Measurements from ENCODE around the gene CORO2A. TPM values are rescaled to one million over a fixed set of nuclear protein-coding genes. Genes with fewer than 3 reads are reported as not detected.

The CORO2A gene
- polyA plus RNA-seq, 3 donors from 2014 or later: 1.6 to 2.5 (median 2.1) TPM

GRCh38 chr9:98195671-98196070, 3.2 kb upstream of the CORO2A start:
- Mint-ChIP-seq H3K9me3 (no peaks in the 10 kb centered on the region), H3K27ac (no peak overlapping the region), H3K4me1 (peaks cover 6 to 7% of the 10 kb centered on the region in 2 donors), H3K27me3 (ENCODE audit: low read depth in 3 of 3) (peaks cover 0 to 6% (median 1%) of the 10 kb centered on the region in 3 donors), H3K36me3 (peaks cover 0 to 3% (median 0%) of the 10 kb centered on the region in 3 donors), H3K4me3 (no peak overlapping the region)
- DNase-seq: no peak

GRCh38 chr9:98193336-98193944, 1.0 kb upstream of the CORO2A start:
- H3K27me3 Mint-ChIP-seq (ENCODE audit: low read depth in 3 of 3): peaks cover 0 to 7% (median 2%) of the 10 kb centered on the region in 3 donors
- H3K27ac Mint-ChIP-seq: peak overlapping the region in 5 of 6 donors; percentile 14 to 43 (median 33)
- peak overlapping the region; percentile 77 to 86 (median 84) for H3K4me3 Mint-ChIP-seq
- H3K4me1 Mint-ChIP-seq: peaks cover 6 to 7% of the 10 kb centered on the region in 2 donors
- no peak for DNase-seq
- H3K36me3 Mint-ChIP-seq: no peaks in the 10 kb centered on the region
- H3K9me3 Mint-ChIP-seq: no peaks in the 10 kb centered on the region

DNA sequence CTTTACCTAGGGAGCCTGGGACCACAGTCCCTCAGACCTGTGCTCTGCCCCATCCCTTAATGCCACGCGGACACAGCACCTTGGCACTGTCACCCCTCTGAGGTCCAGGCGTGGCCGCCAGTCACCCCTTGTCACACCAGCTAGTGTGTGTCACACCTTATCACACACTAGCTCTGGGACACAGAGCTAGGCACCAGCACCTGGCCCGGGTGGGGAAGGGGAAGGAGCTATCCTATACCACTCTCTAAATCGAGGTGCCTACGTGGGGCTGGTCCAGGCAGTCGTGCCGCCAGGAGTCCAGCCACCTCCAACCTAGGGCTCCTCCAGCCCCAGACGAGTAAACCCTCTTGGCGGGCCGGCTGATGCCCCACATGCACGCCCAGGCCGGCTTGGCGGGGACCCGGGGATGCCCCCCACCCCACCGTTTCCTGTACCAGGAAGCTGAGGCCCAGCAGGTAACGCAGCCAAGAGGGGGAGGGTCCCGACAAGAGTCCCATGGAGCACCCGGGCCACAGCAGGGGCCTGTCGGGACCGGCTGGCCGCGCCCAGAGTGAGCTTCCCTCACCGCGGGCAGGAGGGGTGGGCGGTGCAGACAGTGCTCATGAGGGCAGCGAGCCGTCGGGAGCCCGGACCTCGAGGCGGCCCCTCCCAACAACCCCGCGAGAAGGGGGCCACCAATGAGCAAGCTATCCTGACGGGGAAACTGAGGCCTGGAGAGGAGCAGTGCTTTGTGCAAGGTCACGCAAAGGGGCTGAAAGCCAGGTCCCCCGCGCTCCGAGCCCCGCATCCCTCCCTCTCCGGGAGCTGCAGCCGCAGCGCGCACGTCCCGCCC, 550 bp downstream of the CORO2A start:
- peak; percentile 12 to 27 (median 20) for DNase-seq
- Mint-ChIP-seq H3K36me3 (no peaks in the 10 kb centered on the region), H3K9me3 (no peaks in the 10 kb centered on the region), H3K4me1 (peaks cover 6 to 7% of the 10 kb centered on the region in 2 donors), H3K27ac (no peak overlapping the region), H3K4me3 (peak overlapping the region; percentile 63 to 85 (median 76)), H3K27me3 (ENCODE audit: low read depth in 3 of 3) (peaks cover 0 to 7% (median 4%) of the 10 kb centered on the region in 3 donors)

GRCh38 chr9:98191181-98191608, 1.2 kb downstream of the CORO2A start:
- H3K27ac Mint-ChIP-seq: peak overlapping the region in 1 of 6 donors; percentile 50
- no peaks in the 10 kb centered on the region for H3K9me3 Mint-ChIP-seq
- H3K4me1 Mint-ChIP-seq: peaks cover 6 to 7% of the 10 kb centered on the region in 2 donors
- H3K27me3 Mint-ChIP-seq (ENCODE audit: low read depth in 3 of 3): peaks cover under 1 to 7% (median 4%) of the 10 kb centered on the region in 3 donors
- peak overlapping the region; percentile 63 to 85 (median 76) for H3K4me3 Mint-ChIP-seq
- H3K36me3 Mint-ChIP-seq: no peaks in the 10 kb centered on the region
- DNase-seq: no peak

GRCh38 chr9:98190757-98191105, 1.7 kb downstream of the CORO2A start:
- peaks cover 6 to 7% of the 10 kb centered on the region in 2 donors for H3K4me1 Mint-ChIP-seq
- H3K9me3 Mint-ChIP-seq: no peaks in the 10 kb centered on the region
- peaks cover 3 to 7% (median 4%) of the 10 kb centered on the region in 3 donors for H3K27me3 Mint-ChIP-seq (ENCODE audit: low read depth in 3 of 3)
- peak overlapping the region in 1 of 6 donors; percentile 50 for H3K27ac Mint-ChIP-seq
- peak overlapping the region in 4 of 5 donors; percentile 10 to 85 (median 77) for H3K4me3 Mint-ChIP-seq
- no peaks in the 10 kb centered on the region for H3K36me3 Mint-ChIP-seq
- DNase-seq: no peak

DNA sequence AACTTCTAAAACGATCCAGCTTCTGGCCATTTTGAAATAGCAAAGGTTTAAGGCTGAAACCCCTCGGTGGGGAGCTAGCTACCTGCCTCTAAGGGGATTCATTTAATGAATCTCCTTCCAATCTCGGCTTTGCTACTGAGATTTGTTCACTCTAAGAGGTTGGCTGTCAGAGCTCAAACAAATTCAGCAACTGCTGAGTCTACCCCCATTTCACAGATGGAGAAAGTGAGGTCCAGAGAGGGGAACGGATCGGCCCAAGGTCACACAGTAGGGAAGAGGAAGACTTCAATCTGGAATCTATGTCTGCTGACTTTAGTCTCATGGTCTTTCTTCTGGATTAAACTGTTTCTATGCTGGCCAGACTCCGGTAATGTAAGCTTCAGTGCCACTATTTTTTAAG, 3.0 kb downstream of the CORO2A start:
- no peak for DNase-seq
- Mint-ChIP-seq H3K27ac (peak overlapping the region in 1 of 6 donors; percentile 37), H3K4me1 (peaks cover 6 to 7% of the 10 kb centered on the region in 2 donors), H3K9me3 (no peaks in the 10 kb centered on the region), H3K4me3 (no peak overlapping the region), H3K27me3 (ENCODE audit: low read depth in 3 of 3) (peaks cover 3 to 5% (median 4%) of the 10 kb centered on the region in 3 donors), H3K36me3 (no peaks in the 10 kb centered on the region)

DNA sequence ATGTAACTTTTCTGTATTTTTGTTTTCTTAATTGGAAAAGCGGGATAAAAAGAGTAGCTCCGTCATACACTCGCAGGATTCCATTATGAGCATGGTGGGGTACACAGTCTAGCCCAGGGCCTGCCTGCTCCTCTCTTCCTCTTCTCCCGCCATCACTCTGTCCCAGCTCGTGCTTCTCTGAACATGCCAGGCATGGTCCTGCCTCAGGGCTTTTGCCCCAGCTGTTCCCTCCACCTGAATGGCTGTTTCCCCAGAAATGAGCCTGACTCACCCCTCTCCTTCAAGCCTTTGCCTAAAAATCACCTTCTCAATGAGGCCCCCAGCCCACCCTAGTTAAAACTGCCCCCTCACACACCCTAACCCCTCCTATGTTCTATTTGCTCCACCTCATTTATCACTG, 4.5 kb downstream of the CORO2A start:
- H3K27ac Mint-ChIP-seq: no peak overlapping the region
- peaks cover under 1 to 3% of the 10 kb centered on the region in 2 donors for H3K4me1 Mint-ChIP-seq
- no peak for DNase-seq
- H3K36me3 Mint-ChIP-seq: no peaks in the 10 kb centered on the region
- H3K4me3 Mint-ChIP-seq: no peak overlapping the region
- no peaks in the 10 kb centered on the region for H3K9me3 Mint-ChIP-seq
- peaks cover 3 to 5% (median 4%) of the 10 kb centered on the region in 3 donors for H3K27me3 Mint-ChIP-seq (ENCODE audit: low read depth in 3 of 3)

GRCh38 chr9:98186236-98186635, 6.2 kb downstream of the CORO2A start:
- no peak for DNase-seq
- Mint-ChIP-seq H3K4me3 (no peak overlapping the region), H3K4me1 (peaks cover 0 to under 1% of the 10 kb centered on the region in 2 donors), H3K36me3 (no peaks in the 10 kb centered on the region), H3K27me3 (ENCODE audit: low read depth in 3 of 3) (peaks cover 2 to 6% (median 3%) of the 10 kb centered on the region in 3 donors), H3K9me3 (no peaks in the 10 kb centered on the region), H3K27ac (no peak overlapping the region)

- Mint-ChIP-seq H3K9me3 (no peaks in the 10 kb centered on the region), H3K36me3 (no peaks in the 10 kb centered on the region), H3K27me3 (ENCODE audit: low read depth in 3 of 3) (peaks cover 2 to 6% (median 3%) of the 10 kb centered on the region in 3 donors), H3K27ac (no peak overlapping the region), H3K4me1 (no peaks in the 10 kb centered on the region), H3K4me3 (no peak overlapping the region)
- no peak for DNase-seq
Observed at GRCh38 chr9:98185611-98186171, 6.7 kb downstream of the CORO2A start.

- no peak overlapping the region for H3K27ac Mint-ChIP-seq
- peaks cover 2 to 6% (median 3%) of the 10 kb centered on the region in 3 donors for H3K27me3 Mint-ChIP-seq (ENCODE audit: low read depth in 3 of 3)
- H3K4me1 Mint-ChIP-seq: no peaks in the 10 kb centered on the region
- no peak for DNase-seq
- no peaks in the 10 kb centered on the region for H3K9me3 Mint-ChIP-seq
- H3K36me3 Mint-ChIP-seq: no peaks in the 10 kb centered on the region
- H3K4me3 Mint-ChIP-seq: no peak overlapping the region
Observed at GRCh38 chr9:98185021-98185567, 7.3 kb downstream of the CORO2A start.

DNA sequence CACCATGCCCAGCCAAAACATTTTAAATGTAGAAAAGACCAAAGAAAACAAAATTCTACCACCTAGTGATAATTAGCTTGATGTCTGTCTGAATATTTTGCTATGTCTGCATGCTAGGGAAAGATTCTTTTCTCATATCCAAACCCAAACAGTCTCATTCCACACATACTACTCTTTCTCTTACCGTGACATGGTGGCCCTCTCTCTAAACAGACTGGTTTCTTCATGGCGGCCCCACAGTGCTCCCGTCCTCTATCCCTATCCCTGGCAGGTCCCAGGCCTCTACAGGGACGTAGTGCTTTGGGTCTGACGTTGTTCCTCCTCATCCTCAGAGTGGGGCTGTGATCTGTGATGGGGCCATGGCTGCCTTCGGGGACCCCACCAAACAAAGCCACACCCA, 8.1 kb downstream of the CORO2A start:
- Mint-ChIP-seq H3K36me3 (no peaks in the 10 kb centered on the region), H3K27me3 (ENCODE audit: low read depth in 3 of 3) (peaks cover 2 to 8% (median 3%) of the 10 kb centered on the region in 3 donors), H3K27ac (no peak overlapping the region), H3K4me3 (no peak overlapping the region), H3K9me3 (no peaks in the 10 kb centered on the region), H3K4me1 (no peaks in the 10 kb centered on the region)
- DNase-seq: no peak

GRCh38 chr9:98182889-98183599, 9.4 kb downstream of the CORO2A start:
- H3K4me1 Mint-ChIP-seq: no peaks in the 10 kb centered on the region
- DNase-seq: no peak
- H3K36me3 Mint-ChIP-seq: no peaks in the 10 kb centered on the region

DNA sequence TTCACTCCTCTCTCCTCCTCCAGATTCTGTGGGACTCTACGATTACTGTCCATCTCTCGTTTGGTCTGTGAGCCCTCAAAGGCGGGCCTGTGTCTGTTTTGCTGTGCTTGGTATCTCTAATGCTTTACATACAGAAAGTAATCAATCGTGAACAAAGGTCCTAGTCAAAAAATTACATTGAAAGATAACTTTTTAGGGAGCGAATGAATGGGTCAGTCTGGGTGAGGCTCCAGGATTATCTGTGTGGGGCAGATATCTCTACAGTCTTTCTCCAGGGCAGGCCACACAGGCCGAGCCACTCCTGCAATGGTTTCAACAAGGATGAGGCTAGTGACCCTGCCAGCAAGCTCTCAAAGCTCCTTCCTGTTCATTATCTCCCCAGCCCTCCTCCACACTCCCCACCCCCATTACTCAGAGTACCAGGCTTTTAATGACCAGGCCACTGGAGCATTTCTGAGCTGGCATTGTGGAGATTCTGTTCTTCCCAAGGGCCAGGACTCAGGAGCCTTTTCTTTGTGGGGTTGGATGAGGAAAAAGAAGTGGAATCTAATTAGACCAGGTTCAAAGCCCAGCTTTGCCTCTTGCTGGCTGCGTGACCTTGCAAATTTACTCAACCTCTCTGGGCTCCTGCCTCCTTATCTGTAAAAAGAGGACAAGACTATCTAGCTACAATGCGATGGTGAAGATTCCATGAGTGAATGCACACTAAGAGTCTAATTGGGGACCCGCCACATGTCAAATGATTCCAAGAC, 10.2 kb downstream of the CORO2A start:
- no peaks in the 10 kb centered on the region for H3K36me3 Mint-ChIP-seq
- H3K27ac Mint-ChIP-seq: peak overlapping the region in 1 of 6 donors; percentile 30
- H3K4me3 Mint-ChIP-seq: no peak overlapping the region
- no peaks in the 10 kb centered on the region for H3K9me3 Mint-ChIP-seq
- no peaks in the 10 kb centered on the region for H3K4me1 Mint-ChIP-seq
- H3K27me3 Mint-ChIP-seq (ENCODE audit: low read depth in 3 of 3): peaks cover 2 to 6% (median 3%) of the 10 kb centered on the region in 3 donors
- no peak for DNase-seq

More at GRCh38 chr9:98182889-98183599, 9.4 kb downstream of the CORO2A start:
- H3K9me3 Mint-ChIP-seq: no peaks in the 10 kb centered on the region
- no peak overlapping the region for H3K4me3 Mint-ChIP-seq
- H3K27ac Mint-ChIP-seq: no peak overlapping the region
- H3K27me3 Mint-ChIP-seq (ENCODE audit: low read depth in 3 of 3): peaks cover 2 to 6% (median 3%) of the 10 kb centered on the region in 3 donors

Data from immature natural killer cell (primary cell).